Stimulated activated CD4-positive, alpha-beta T cell treated with anti-CD3 and anti-CD28 coated beads, Interleukin-12 subunit alpha, Interleukin-12 subunit beta, amount 100 ng/mL, for 48 hours (primary cell): Measurements from ENCODE around the gene CCDC17.

Experiments used
- DNase-seq, 3 donors: peaks; one replicate each; pipeline ENCODE4 v3.0.0-alpha.2; 2020; ENCODE audit warnings: low read depth in 2 of 3, low spot score in 1 of 3

Gene CCDC17

DNA sequence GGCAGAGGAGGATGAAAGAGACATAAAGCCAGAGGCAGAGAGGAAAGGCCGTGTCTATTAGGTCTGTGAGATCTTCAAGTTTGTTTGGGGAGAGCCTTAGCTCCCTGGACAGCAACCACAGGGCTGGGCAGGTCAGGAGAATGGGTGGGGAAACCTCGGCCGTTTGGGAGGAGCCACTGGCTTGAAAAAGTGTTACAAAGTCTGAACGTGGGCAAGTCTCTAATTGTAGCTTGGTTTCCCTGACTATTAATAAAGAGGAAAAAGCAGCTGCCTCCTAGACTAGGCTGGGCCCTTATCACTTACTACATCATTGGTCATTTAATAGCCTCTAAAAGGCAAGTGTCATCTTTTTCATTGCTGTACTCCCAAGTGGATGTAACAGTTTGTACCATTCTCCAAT is at the start of gene CCDC17:
CCDC17 (minus strand) TSS at position 83 of the 400 bp plus-strand sequence. CDS start 145 bp downstream, outside the sequence.
- DNase-seq = no peak

DNA sequence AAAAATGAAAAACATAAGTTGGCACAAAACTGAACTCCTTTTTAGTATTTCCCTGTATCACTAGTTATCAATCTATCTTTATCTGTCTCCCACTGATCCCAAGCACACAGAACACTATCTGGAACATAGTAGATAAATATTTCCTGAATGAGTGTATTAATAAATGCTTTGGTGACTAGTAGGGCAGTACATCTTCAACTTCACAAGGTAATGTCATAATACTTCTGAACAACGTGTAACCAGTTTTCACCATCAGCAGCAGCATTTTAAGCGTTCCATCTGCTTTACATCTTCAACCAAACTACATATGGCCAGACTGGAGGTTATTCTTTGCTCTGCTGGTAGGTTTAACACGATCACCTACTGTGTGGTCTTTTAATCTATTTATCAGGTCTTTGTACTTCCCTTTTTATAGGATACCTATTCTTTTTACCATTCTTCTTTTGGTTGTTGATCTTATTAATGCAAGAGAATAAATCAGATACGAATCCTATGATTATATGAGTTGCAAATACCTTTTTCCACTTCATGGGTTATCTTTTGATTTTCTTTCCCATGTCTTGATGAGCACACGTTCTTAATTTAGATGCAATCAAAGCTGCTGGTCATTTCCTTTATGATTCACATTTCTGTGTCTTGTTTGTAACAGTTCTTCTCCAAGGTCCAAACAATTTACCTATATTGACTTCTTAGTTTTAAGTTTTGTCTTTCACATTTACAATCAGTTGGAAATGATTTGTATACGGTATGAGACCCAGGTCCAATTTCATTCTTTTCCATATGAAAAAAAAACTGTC is 46.2 kb upstream of the CCDC17 start:
- no peak for DNase-seq

DNA sequence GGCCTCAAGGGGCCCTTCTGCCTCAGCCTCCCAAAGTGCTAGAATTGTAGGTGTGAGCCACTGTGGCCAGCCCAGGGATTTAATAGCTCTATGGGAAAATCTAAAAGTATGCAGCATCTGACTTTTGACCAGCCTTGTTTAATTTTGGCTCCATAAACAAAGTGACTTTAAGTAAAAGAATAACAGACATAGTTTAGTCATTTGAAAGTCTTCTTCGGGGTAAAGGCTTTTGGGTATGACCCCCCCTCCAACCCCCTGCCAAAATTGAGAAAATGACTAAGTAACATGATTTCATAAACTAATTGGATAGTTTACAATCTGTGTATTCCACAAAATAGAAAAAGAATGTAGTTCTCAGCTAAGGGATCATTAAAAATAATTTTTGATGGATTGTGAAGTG is 45.5 kb upstream of the CCDC17 start:
- DNase-seq = no peak

DNA sequence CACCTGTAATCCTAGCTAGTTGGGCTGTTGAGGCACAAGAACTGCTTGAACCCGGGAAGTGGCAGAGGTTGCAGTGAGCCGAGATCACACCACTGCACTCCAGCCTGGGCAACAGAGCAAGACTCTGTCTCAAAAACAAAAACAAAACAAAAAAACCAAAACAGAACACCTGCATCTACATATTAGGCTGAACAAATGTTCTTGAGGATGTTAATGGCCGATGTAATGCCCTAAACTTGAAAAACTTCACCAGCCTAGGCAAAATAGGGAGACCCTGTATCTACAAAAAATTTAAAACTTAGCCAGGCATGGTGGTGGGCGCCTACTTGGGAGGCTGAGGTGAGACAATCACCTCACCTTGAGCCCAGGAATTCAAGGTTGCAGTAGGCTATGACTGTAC is 44.7 kb upstream of the CCDC17 start:
- no peak for DNase-seq

DNA sequence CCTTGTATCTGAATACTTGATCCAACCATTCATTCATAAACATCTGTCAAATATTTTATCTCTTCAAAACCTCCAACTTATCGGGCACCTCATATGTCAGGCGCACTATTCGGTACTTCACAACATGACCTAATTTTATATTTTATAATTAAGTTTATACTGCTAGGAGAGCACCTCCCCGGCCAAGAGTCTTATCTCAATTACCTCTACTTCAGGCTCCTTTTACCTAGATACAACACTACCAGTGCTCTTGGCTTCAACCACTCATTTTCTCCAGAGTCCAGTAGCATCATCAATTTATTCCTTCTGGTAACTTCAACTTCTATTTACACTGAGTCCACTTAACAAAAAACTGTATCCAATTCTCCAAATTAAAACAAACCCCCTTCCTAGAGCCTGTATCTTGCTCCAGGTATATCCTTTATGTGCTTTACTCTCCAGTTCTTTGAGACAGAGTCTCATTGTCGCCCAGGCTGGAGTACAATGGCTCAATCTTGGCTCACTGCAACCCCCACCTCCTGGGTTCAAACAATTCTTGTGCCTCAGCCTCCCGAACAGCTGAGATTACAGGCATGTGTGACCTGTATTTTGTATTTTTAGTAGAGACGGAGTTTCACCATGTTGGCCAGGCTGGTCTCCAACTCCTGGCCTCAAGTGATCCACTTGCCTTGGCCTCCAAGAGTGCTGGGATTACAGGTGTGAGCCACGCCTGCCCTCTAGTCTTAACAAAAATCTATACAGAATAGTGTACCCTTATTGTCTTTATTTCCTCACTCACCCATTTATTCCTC is 43.7 kb upstream of the CCDC17 start:
- DNase-seq = no peak

DNA sequence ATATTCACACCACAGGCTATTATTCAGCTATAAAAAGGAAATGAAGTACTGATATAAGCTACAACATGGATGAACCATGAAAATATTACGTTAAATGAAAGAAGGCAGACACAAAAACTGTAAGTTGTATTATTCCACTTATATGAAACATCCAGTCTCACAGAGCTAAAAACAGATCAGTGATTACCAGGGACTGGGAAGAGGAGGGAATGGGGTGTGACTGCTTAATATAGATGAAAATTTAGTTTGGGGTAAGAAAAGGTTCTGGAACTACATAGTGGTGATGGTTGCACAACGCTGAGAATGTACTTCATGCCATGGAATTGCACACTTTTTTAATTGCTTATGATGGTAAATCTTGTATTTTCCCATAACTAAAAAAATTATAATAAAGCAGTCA is 43.0 kb upstream of the CCDC17 start:
- no peak for DNase-seq

DNA sequence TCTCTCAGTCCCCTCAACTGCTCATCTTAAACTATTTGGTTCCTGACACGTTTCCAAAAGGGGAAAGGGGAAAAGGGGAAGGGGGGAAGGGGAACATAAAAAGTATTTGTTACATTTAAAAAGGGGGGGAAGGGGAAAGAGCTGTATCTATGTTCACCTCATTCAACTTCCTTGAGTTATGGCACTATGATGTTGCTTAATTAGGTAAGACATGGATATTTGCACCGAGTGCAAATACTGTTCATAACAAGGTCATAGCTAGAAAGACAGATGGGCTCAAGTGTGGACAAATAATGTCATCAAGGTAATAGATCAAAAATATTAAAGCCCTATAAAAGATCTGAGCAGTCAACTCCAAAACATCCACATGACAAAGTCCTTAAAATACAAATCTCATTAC is 36.5 kb upstream of the CCDC17 start:
- DNase-seq = no peak

DNA sequence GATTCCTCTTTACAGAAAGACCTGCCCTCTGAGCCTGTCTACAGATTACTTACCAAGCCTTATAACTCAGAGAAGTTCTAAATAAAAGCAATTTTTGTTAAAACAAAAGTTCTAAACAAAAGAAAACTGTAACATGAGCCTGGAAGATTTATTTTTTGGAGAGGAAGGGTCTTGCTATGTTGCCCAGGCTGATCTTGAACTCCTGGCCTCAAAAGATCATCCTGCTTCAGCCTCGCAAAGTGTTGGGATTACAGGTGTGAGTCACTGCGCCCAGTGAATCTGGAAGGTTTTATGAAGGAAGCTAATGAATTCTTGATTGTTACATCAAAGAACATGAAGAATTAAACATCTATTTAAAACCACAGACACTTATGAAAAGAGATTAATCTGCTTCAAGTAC is 35.4 kb upstream of the CCDC17 start:
- DNase-seq = no peak

DNA sequence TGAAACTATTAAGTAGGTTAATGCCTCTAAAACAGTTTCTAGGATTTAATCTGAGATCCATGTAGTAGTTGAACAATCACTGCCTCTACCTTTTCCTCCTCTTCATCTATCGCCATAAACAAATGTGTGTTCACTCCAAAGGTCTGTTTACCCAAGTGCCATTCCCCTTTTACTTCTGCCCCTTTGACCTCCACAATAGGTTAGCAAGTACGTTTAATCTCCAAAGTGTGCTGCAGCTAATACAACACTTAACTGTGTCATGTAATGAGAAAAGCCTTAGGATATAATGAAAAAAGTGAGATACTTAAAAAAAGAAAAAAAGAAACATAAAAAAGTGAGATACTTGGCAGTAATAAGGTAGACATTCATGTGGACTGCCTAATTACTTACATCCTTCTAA is 34.3 kb upstream of the CCDC17 start:
- no peak for DNase-seq

DNA sequence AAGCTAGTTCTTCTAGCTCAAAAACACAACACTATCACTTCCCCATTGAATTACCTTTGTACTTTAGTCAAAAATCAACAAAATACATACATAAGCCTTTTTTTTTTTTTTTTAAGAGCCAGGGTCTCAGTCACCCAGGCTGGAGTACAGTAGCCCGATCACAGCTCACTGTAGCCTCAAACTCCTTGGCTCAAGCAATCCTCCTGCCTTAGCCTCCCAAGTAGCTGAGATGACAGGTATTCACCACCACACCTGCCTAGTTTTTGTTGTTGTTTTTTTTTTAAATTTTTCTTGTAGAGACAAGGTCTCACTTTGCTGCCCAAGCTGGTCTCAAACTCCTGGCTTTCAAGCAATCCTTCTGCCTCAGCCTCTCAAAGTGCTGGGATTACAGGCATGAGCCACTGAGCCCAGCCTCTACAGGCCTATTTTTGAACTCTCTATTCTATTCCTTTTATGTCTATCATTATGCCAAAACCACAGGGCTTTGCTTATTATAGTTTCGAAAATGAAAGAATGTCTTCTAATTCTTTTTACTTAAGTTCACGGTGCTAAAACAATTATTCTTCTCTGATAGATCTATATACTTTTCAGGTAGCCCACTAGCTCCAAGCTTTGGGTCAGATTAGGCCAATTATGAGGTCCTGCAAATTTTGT is 32.8 kb upstream of the CCDC17 start:
- DNase-seq = no peak

DNA sequence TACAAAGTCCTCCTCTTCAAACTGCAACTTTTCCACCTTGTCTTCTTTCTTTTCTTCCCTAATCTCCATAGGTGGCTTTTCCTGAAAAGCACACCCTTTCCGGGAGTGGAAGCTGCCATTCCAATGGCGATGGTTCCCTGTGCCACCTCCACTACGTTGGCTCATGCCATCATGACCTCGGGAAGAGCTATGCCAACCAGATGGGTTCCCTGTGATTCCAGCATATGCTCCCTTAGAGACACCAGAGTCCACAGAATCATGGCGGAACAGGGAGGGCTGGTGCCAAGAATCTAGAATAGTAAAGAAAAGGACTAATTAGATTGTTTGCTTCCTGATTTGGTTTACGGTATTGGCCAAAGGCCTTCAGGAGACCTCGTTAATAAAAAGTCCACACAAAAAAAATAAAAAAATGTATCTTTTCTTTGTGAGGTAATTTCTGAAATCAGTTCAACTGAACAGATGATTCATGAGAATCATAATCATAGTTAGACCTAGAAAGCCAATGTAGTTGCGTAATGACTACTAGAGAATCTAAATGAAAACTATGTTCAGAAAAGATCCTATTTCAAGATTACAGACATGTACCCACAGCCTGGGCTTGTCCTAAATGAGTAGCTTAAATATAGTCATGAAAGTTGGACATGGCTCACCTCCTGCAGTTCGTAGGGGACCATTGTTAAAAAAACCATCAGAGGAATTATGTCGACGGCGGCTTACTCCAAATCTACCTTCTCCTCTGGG is 30.9 kb upstream of the CCDC17 start:
- no peak for DNase-seq

DNA sequence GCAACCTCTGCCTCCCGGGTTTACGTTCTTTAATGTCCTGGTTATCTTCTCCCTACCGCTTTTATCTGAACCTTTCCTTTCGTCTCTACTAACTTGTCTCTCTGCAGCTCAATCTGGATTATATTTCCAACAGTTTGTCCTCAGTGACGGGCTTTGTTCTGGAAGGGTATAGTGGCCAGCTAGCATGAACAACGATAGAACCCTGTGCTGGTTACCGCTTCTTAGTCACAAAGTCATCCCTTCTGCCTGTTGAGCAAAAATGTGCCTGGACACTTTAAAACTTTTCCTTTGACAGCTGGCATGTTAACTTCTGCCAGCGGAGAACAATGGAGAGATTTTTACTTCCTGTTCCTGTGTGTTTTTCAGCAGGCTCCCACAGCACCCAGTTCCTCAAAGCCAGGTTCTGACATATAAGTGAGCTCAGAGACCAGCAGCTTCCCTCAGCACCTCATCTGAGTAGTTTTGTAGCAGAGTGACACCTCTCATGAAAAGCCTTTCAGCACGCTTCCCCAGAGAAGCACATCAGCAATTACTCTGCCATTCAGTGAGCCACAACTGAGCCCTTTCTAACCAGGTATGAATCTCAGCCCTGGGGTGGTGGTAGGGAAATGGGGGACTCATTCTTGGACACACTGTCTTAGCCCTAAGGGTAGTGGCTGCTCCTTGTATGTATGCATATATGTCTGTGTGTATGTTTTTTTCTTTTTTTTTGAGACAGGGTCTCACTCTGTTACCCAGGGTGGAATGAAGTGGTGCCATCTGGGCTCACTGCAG is 23.6 kb upstream of the CCDC17 start:
- no peak for DNase-seq

DNA sequence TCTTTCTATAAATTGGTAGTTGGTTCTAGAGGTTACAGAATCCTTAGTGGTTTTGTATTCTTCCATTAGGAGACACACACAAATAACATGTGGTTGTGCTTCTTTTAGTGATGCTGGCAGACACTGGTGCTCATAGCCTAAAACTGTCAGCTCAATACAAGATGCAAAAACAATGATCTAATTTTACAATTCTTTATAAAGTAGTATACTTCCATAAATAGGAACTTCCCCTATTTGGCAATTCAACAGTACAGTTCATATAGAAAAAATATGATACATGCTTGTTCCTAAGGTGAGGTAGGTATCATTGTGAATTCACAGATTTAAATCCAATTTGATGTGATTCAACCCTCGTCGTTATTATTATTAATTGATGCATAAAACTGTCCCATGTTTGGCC is 20.8 kb upstream of the CCDC17 start:
- no peak for DNase-seq

DNA sequence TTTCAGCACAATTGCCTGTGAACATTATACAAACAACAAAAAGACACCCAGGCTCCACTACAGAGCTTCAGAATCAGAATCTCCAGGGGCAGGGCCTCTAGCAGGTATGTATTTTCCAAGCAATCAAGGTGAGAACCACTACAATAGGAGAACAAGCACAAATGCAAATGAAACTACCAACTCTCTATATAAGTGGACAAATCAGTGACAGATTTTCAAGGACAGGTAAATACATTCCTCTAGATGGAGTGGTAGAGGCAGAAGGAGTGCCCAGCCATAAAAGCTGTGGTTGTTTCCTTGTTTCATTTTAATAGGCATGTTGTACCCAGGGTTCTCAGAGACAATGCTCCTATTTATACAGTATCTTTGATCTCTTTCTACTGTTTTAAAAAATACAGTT is 20.1 kb upstream of the CCDC17 start:
- no peak for DNase-seq

DNA sequence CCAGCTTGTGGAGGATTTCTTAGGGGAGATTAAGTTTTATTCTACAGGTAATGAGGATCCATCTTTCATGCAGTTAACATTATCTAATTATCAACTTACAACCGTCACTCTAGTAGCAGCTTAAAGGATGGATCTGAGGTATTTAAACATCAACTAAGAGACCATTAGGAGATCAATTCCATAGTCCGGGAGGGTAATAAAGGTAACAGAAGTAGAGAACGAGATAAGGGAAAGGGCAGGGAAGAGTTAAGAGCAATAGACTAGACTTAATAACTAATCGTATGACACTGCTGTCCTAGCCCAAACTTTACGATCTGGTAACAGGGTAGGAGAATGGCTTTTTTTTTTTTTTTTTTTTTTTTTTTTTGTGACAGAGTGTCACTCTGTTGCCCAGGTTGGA is 19.5 kb upstream of the CCDC17 start:
- DNase-seq = no peak

DNA sequence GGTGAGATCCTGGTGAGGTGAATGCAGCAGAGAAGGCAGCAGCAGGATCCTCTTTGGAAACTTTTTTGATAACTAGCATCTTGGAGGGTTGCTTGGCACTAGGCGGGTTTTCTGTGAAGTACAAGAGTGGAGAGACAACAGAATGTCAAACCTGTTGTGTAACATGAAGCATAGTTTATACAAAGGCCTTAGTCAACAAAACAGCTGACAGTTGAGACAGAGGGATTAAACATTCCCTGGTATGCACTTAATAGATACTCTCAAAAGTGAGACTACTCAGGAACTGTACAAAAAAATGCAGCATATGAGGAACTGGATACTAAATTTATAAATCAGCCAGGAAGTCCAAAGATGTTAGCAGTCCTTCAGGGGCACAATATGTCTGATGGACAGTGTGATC is 16.4 kb upstream of the CCDC17 start:
- DNase-seq = no peak

DNA sequence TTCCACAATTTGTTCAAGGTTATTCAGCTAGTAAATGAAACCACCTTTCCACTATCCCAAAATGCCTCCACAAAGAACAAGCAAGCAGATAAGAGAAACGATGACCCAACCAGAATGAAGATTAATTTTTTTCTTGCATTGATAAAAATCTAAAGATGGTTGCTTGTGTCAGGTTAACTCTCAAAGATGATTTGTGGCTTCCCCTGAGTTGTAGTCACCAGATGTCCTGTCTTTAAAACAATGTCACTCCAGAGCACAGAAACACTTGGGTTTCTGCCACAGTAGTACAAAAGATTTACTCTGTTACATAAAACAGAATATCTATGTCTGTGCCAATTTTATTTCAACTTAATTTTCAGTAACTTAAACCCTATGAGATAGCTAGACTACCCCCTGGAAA is 11.4 kb upstream of the CCDC17 start:
- no peak for DNase-seq

DNA sequence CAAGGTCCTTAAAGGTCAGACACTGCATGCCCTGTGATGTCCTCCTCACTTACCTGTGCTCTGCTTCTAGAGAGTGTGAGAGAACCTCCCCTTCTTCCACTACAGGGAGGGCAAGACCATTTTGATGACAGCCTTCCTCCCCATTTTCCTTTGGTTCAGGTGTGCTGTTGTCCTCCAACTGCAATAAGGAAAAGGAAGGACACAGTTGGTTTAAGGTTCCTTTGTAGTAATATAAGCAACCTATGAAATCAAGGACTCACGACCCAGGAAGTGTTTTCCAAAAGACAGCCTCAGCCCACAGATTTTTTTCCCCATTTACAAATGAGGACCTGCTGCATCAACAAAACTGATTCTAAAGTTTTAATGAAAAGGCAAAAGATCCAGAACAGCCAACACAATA is 6.6 kb upstream of the CCDC17 start:
- DNase-seq = no peak

DNA sequence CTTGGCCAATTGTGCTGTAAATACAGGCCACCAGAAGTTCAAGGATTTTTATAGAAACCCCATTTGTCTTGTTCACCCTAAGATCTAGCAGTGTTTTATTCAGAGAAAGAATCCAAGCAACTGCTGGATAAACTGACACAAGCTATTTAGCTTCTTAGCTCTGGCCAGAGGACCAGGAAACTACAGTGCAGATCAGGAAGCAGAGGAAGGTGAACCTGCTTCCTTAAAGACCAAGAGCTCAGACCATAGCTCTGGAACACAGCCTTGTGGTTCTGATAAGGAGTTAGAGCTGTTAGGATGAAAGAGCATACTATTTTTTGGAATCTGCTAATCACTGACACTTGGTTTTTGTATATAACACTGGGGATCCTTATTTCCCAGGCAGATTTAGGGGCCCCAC is 5.2 kb upstream of the CCDC17 start:
- no peak for DNase-seq

DNA sequence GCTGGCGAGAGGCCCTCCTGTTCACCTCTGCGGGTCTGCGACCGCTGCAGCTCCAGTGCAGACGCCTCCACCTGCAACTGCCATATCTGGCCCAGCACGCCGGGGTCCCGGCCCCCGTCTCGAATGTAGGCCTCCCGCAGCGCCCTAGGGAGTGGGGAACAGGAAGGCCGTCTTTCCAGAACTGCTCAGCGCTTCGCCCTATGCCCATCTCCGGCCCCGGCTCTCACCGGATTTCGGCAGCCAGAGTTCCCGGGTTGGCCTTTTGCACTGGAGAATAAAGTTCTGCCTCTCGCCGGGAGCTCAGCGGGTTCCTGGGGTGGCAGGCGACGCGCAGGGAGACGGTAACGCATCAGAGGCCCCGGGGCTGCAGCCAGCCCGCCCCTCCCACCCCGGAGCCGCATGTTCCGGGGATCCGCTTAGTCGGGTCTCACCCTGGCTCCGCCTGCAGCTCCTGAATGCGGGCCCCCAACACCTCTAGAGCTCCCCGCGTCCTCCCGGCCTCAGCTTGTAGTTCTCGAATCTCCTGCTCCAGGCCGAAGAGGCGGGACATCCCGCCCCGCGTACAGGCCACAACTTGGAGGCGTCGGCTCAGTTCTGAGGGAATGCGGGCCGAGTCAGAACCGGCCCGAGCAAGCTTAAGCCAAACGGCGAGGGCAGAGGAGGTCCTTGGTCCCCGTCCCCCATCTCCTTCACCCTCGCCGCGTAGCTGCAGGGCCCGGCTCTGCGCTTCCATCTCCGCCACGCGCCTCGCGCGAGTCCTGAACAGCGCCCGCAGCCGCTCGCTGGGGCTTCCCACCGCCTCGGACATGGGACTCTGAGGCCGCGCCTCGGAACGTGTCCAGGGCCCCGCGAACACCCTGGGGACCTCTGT is 1.1 kb downstream of the CCDC17 start:
- no peak for DNase-seq
